Measurements from ENCODE around the gene NDUFV1.
A peak's percentile ranks its signal among the peaks of the same experiment; 100 is the strongest.
"Not testable (repeated sequence)": the region's sequence is repeated elsewhere in the genome, so short reads cannot be mapped to it uniquely, and the experiment has no call there.

The NDUFV1 gene

DNA sequence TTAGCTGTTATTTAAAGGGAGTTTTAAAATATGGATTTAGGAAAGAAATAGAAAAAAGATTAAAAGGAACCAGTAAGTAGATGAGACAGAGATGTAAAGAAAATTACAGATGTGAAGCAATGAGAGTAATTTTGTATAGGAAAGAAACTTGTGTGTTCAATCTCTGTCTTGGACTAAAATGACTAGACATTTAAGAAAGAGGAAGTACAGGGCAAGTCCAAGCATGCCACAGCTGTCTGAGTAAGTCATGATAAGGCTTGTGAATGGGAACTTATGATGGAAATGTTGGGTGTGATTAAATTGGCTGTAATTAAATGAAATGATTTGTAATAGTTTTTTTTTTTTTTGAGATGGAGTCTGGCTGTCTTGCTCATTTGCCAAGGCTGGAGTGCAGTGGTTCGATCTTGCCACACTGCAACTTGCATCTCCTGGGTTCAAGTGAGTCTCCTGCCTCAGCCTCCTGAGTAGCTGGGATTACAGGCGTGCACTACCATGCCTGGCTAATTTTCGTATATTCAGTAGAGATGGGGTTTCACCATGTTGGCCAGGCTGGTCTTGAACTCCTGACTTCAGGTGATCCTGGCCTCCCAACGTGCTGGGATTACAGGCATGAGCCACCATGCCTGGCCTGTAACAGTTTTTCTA lies 49.7 kb downstream of the NDUFV1 start:
- TF ChIP-seq POLR2A (IDR thresholded peaks at IDR 0.05; ENCODE audit: low read length) = no peak
- TF ChIP-seq GATA1 (IDR thresholded peaks at IDR 0.05; ENCODE audit: low read depth, low read length) = no peak
- peak in 1 of 2 experiments; percentile 16 for DNase-seq

DNA sequence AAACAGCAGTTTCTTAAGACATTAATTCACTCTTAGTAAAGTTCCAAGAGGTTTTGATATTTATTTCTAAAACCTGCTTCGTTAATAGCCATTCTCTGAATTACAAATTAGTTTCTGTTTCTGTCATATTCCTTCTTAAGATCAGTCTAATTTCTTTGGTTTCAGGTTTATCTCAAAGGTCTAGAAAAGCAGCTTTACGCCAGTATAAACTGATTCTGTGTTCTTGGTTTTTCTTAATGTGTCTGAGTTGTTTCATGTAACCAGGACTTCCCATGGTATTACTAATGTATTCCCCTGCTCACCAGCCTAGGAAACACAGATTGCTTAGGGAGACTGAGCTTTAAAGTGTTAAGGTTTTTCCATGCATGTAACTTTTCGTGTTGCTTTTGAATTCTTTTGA lies 50.6 kb downstream of the NDUFV1 start:
- DNase-seq = no peak
- TF ChIP-seq GATA1 (IDR thresholded peaks at IDR 0.05; ENCODE audit: low read depth, low read length) (no peak), POLR2A (IDR thresholded peaks at IDR 0.05; ENCODE audit: low read length) (no peak)

DNA sequence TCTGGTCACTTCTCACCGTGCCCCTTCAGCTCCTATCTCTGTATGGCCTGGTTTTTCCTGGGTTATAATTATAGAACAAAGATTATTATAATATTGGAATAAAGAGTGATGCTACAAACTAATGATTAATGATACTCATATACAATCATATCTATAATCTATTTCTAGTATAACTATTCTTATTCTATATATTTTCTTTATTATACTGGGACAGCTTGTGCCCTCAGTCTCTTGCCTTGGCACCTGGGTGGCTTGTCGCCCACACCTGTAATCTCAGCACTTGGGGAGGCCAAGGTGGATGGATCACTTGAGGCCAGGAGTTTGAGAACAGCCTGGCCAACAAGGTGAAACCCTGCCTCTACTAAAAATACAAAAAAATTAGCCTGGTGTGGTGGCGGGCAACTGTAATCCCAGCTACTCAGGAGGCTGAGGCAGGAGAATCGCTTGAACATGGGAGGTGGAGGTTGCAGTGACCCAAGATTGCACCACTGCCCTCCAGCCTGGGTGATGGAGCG lies 53.0 kb downstream of the NDUFV1 start:
- DNase-seq = not testable (repeated sequence)

DNA sequence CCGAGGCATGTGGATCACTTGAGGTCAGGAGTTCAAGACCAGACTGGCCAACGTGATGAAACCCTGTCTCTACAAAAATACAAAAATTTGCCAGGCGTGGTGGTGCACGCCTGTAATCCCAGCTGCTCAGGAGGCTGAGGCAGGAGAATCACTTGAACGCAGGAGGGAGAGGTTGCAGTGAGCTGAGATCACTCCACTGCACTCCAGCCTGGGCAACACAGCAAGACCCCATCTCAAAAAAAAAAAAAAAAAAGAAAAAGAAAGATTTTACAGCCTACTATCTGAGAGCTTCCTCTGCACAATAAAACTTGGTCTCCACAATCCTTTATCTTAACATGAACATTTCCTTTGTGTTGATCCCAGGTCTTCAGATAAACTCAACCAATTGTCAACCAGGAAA lies 54.0 kb downstream of the NDUFV1 start:
- DNase-seq = not testable (repeated sequence)
